Gastrocnemius medialis (tissue), 4 donors: Measurements from ENCODE around the gene NRG2. TPM values are rescaled to one million over a fixed set of nuclear protein-coding genes. Genes with fewer than 3 reads are reported as not detected.

Source experiments
- ATAC-seq, 2 donors: fragments of 150-250 bp; one replicate each; pipeline ENCODE4 v1.9.1; 2016
- DNase-seq, 2 donors: peaks; one replicate each; pipeline ENCODE4 v3.0.0-alpha.2; 2019
- H3K27ac ChIP-seq, 4 donors: fragments of 200-600 bp; sonication (generic); 1 replicate in 1 of 4; 2 replicates in 3 of 4; pipeline ENCODE4 v1.5.1; 2016 to 2018; ENCODE audit warnings: mild to moderate bottlenecking in 2 of 4, moderate library complexity in 1 of 4
- H3K27me3 ChIP-seq, 3 donors: fragments of 200-600 bp; sonication (generic) in 2 of 3; 1 replicate in 1 of 3; 2 replicates in 2 of 3; pipeline versions ENCODE4 v1.5.1 to v1.6.0; 2016 to 2019; ENCODE audit warnings: mild to moderate bottlenecking in 1 of 3, moderate library complexity in 1 of 3
- H3K36me3 ChIP-seq, 2 donors: fragments of 200-600 bp; sonication (generic) in 1 of 2; one replicate each; pipeline ENCODE4 v1.5.1; 2017 to 2018
- H3K4me1 ChIP-seq, 2 donors: fragments of 200-600 bp; sonication (generic) in 1 of 2; one replicate each; pipeline ENCODE4 v1.5.1; 2016 to 2017; ENCODE audit warnings: mild to moderate bottlenecking in 2 of 2
- H3K4me3 ChIP-seq, 4 donors: fragments of 200-600 bp; sonication (generic) in 3 of 4; 1 replicate in 1 of 4; 2 replicates in 3 of 4; pipeline ENCODE4 v1.5.1; 2016 to 2019; ENCODE audit warnings: mild to moderate bottlenecking in 2 of 4
- H3K9me3 ChIP-seq, 3 donors: fragments of 200-600 bp; sonication (generic) in 2 of 3; 1 replicate in 1 of 3; 2 replicates in 2 of 3; pipeline ENCODE4 v1.5.1; 2016 to 2019
- POLR2A ChIP-seq, 2 donors: fragments of 450-650 bp; IDR thresholded peaks; one replicate each; pipeline ENCODE4 v1.6.1; 2017; ENCODE audit warnings: antibody characterized with exemption in 2 of 2, mild to moderate bottlenecking in 2 of 2, moderate library complexity in 2 of 2
- in situ Hi-C, 4 donors: fragments of 200-750 bp; cut with MboI; loops; one replicate each; pipeline versions ENCODE4 v1.15.0 to v1.8.0; 2017; ENCODE audit warnings: low sequenced_read_pairs in 4 of 4
- intact Hi-C: fragments of 100-400 bp; cut with DNase I; formaldehyde crosslinking; loops from one replicate; pipeline ENCODE4 v1.15.1; 2023; ENCODE audit warnings: low total_unique reads
- total RNA-seq, 4 donors: library from RNA; depleted of rRNA; stranded (reverse); fragments of >200 nt; gene quantifications; one replicate each; pipeline versions ENCODE4 v1.1.0 to v1.2.3, GENCODE V29; 2016
- TF ChIP-seq, protein P1 (sequence below), 5 experiments: fragments of 450-650 bp in 3 of 5; fragments of 200-600 bp in 2 of 5; sonication (generic) in 2 of 5; IDR thresholded peaks in 4 of 5; conservative IDR thresholded peaks in 1 of 5; 1 replicate in 4 of 5; 2 replicates in 1 of 5; pipeline ENCODE4 v1.5.1; 2016 to 2019; ENCODE audit warnings: antibody characterized with exemption in 5 of 5, mild to moderate bottlenecking in 3 of 5, moderate library complexity in 3 of 5

The NRG2 gene
- total RNA-seq, 4 donors from 2014 or later, result 10.3 to 28.8 (median 20.0) TPM

DNA sequence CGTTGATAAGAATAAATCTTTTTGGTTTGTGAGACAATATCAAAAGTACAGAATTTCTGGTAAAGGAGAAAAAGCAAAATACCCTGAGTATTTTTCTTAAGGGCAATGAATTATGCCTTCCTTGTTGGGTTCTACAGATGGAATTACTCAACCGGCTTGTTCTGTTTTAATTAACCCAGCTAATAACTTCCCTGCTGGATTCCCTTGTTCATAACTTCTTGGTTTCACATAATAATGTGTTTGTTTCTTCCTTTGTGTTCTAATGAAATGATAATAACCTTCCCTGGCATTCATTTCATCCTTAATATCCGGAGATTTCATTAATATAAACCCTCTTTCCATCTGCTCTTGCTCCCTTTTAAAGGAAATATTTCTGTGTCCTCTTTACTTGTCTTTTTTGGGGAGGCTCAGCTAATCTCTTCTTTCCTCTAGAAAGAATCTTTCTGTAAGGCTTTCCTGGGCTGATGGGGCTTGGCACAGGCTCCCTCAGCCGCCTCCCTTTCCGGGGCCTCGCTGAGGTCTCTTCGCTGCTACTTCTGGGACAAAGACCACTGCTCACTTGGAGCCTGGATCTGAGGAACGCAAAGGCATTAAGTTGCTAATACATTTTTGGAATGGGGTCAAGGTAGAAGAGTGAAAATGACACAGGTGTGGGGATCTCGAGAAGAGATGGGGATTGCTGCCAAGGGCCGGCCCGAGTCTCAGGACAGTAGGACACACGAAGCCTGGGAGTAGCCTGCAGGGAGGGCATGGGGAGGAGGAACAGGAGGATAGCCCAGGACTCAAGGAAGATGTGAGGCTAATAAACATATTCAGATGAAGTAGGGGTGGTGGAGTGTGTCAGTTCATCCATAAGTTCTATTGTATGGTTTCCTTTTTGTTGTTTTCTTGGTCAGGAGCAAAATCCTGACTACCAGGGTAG lies 118.5 kb downstream of the NRG2 start:
- in situ Hi-C loops, result no loop called here
- intact Hi-C loops, result no loop called here
- ATAC-seq (no peak), DNase-seq (no peak)
- Histone ChIP-seq H3K27ac (no peak overlapping the region), H3K4me3 (no peak overlapping the region), H3K9me3 (no peaks in the 10 kb centered on the region), H3K27me3 (no peaks in the 10 kb centered on the region), H3K4me1 (peaks cover 0 to 4% of the 10 kb centered on the region in 2 donors), H3K36me3 (no peaks in the 10 kb centered on the region)
- TF ChIP-seq POLR2A (IDR thresholded peaks at IDR 0.05), result no peak
- TF ChIP-seq, protein P1, sequence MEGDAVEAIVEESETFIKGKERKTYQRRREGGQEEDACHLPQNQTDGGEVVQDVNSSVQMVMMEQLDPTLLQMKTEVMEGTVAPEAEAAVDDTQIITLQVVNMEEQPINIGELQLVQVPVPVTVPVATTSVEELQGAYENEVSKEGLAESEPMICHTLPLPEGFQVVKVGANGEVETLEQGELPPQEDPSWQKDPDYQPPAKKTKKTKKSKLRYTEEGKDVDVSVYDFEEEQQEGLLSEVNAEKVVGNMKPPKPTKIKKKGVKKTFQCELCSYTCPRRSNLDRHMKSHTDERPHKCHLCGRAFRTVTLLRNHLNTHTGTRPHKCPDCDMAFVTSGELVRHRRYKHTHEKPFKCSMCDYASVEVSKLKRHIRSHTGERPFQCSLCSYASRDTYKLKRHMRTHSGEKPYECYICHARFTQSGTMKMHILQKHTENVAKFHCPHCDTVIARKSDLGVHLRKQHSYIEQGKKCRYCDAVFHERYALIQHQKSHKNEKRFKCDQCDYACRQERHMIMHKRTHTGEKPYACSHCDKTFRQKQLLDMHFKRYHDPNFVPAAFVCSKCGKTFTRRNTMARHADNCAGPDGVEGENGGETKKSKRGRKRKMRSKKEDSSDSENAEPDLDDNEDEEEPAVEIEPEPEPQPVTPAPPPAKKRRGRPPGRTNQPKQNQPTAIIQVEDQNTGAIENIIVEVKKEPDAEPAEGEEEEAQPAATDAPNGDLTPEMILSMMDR (IDR thresholded peaks at IDR 0.05 in 4 of 5, conservative IDR thresholded peaks at IDR 0.05 in 1 of 5), result no peak

DNA sequence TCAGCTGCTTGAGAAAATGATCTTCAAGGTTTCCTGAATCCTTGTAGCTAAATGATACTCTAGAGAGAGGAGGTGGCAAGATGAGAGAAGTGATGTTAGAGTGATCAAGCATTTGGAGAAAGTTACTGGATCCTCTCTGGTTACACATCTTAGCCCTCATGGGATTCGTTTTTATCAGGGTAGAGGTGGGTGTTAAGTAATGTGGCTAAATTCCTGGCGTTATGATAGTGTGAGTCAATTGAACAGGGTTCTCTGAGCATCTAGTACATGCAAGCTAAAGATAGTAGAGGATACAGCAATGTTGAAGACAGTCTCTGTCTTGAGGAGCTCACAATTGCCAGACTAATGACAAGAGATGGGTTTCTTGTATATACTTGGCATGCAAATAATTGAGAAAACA lies 123.8 kb downstream of the NRG2 start:
- no peaks in the 10 kb centered on the region for H3K4me1 ChIP-seq
- H3K4me3 ChIP-seq, result no peak overlapping the region
- H3K9me3 ChIP-seq, result no peaks in the 10 kb centered on the region
- ATAC-seq (no peak), DNase-seq (no peak)
- in situ Hi-C loops (no loop called here), intact Hi-C loops (no loop called here)
- no peaks in the 10 kb centered on the region for H3K36me3 ChIP-seq
- H3K27ac ChIP-seq, result no peak overlapping the region
- H3K27me3 ChIP-seq, result no peaks in the 10 kb centered on the region
- no peak for TF ChIP-seq POLR2A (IDR thresholded peaks at IDR 0.05)
- TF ChIP-seq, protein P1 (IDR thresholded peaks at IDR 0.05 in 4 of 5, conservative IDR thresholded peaks at IDR 0.05 in 1 of 5), result no peak

DNA sequence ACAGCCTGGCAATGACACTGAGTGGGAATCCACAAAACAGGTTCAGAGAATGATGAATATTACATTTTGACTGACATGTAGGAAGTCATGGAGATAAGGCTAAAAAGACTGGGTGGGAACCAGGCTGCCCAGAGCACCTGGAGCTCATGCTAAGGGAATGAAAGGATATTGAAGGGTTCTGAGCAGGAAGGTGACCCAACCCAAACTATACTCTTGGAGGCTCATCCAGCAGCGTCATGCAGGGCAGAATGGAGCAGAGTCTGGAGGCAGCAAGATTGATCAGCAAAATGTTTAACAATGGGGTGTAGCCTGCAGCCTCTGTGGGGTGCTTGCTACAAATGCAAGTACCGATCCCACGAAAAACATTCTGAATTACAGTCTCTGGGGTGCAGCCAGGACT lies 127.3 kb downstream of the NRG2 start:
- Histone ChIP-seq H3K9me3 (no peaks in the 10 kb centered on the region), H3K27ac (no peak overlapping the region), H3K4me1 (no peaks in the 10 kb centered on the region), H3K36me3 (no peaks in the 10 kb centered on the region), H3K27me3 (no peaks in the 10 kb centered on the region), H3K4me3 (no peak overlapping the region)
- intact Hi-C loops (no loop called here), in situ Hi-C loops (no loop called here)
- no peak for DNase-seq
- TF ChIP-seq POLR2A (IDR thresholded peaks at IDR 0.05), result no peak
- TF ChIP-seq, protein P1 (IDR thresholded peaks at IDR 0.05 in 4 of 5, conservative IDR thresholded peaks at IDR 0.05 in 1 of 5), result no peak
- ATAC-seq, result no peak

DNA sequence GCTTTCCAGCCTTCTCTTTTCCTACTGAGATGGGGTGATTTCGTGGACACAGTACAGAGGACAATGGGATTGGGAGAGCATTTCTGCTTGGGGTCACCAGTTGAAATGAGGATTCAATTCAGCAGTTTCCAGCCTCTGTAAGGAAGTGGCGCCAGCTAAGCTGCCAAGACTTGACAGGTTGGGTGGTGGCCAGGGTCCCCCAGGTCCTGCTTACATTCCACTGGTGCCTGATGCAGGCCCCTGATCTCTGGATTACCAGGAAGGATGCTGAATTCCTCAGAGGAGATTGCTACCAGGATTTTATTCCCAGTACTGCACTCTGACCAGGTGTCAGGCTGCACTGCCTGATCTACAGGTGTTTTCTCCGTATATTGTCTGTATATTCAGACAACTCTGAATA lies 127.8 kb downstream of the NRG2 start:
- TF ChIP-seq, protein P1 (IDR thresholded peaks at IDR 0.05 in 4 of 5, conservative IDR thresholded peaks at IDR 0.05 in 1 of 5), result no peak
- TF ChIP-seq POLR2A (IDR thresholded peaks at IDR 0.05), result no peak
- in situ Hi-C loops, result no loop called here
- no peaks in the 10 kb centered on the region for H3K9me3 ChIP-seq
- H3K4me1 ChIP-seq, result no peaks in the 10 kb centered on the region
- no peak overlapping the region for H3K4me3 ChIP-seq
- no peaks in the 10 kb centered on the region for H3K36me3 ChIP-seq
- H3K27me3 ChIP-seq, result no peaks in the 10 kb centered on the region
- intact Hi-C loops, result no loop called here
- DNase-seq (no peak), ATAC-seq (no peak)
- H3K27ac ChIP-seq, result no peak overlapping the region
